Measurements from ENCODE around the gene TGFB1I1.
"Not testable (repeated sequence)": the region's sequence is repeated elsewhere in the genome, so short reads cannot be mapped to it uniquely, and the experiment has no call there.

Gene TGFB1I1

DNA sequence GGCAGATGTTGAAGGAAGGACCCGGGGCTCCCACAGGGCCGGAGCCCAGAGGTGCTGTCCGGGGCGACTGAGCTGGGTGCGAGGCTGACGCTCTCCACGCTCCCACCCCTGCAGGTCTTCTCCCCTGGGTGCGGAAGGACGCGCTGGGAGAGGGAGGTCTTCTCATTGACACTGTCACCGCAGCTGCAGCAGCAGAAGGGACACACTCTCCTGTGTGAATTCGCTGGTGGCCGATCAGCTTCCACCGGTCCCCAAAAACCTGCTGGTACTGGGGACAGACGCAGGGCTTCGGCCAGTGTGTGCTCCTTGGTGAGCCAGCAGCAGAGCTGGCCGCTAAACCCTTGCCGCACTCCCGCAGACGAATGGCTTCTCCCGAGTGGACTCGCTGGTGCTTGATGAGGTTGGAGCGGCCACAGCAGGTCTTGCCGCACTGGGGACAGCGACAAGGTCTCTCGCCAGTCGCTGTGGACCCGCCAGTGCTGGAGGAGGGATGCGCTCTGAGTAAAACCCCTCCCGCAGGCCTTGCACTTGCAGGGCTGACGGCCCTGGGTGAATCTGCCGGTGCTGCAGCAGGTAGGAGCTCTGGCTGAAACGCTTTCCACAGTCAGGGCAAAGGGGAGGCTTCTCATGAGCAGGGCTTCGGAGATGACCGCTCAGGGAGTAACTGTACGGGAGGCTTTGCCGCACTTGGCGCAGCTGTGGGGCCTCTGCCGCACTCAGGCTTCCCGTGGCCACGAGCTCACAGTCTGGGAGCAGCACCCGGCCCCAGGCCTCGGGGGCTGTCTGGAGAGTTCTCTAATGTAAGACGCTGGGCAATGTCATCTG is 35.5 kb upstream of the TGFB1I1 start:
- no peaks in the 10 kb centered on the region for H3K4me1 ChIP-seq (ENCODE audit: control insufficient read depth, insufficient read depth, low read length)
- H3K9me3 ChIP-seq (ENCODE audit: control insufficient read depth, low read length), result no peaks in the 10 kb centered on the region
- no peak overlapping the region for H3K4me3 ChIP-seq (ENCODE audit: low read length)
- H3K27me3 ChIP-seq (ENCODE audit: control insufficient read depth, insufficient read depth, low read length), result no peaks in the 10 kb centered on the region
- H3K36me3 ChIP-seq (ENCODE audit: control insufficient read depth, insufficient read depth, low read length), result no peaks in the 10 kb centered on the region
- H3K9ac ChIP-seq (ENCODE audit: low read length), result no peak overlapping the region

DNA sequence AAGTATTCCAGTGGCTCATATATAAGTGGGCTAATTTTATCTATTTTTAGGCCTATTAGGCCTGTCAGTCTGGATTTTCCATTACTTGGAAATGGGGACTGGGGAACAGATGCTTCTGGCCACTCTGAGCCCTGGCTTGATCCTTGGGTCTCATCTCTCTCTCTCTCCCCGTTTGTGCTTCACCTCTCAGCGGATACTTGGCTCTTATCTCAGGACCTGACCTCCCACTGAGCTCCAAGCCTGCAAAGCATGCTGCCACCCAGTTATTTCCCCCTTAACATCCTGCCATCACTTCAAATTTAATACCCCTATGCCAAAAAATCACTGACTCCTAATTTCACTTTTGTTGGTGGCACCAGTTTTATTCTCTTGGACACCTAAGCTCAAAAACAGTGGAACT is 33.5 kb upstream of the TGFB1I1 start:
- Histone ChIP-seq H3K9ac (ENCODE audit: low read length) (no peak overlapping the region), H3K4me1 (ENCODE audit: control insufficient read depth, insufficient read depth, low read length) (no peaks in the 10 kb centered on the region), H3K27me3 (ENCODE audit: control insufficient read depth, insufficient read depth, low read length) (no peaks in the 10 kb centered on the region), H3K36me3 (ENCODE audit: control insufficient read depth, insufficient read depth, low read length) (no peaks in the 10 kb centered on the region), H3K4me3 (ENCODE audit: low read length) (no peak overlapping the region), H3K9me3 (ENCODE audit: control insufficient read depth, low read length) (no peaks in the 10 kb centered on the region)

DNA sequence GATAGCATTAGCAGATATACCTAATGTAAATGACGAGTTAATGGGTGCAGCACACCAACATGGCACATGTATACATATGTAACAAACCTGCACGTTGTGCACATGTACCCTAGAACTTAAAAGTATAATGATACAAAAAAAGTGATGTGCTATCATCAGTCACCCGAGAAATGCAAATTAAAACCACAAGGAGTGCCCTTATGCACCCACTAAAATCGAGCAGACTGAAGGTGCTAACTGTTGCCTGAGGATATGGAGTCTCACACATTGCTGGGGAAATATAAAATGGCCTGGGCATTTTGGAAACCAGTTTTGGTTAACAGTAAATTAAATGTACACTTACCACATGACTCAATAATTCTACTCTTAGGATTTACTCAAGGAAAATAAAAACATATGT is 32.9 kb upstream of the TGFB1I1 start:
- not testable (repeated sequence) for H3K4me3 ChIP-seq (ENCODE audit: low read length); H3K36me3 ChIP-seq (ENCODE audit: control insufficient read depth, insufficient read depth, low read length); H3K27me3 ChIP-seq (ENCODE audit: control insufficient read depth, insufficient read depth, low read length); H3K9ac ChIP-seq (ENCODE audit: low read length); H3K9me3 ChIP-seq (ENCODE audit: control insufficient read depth, low read length); H3K4me1 ChIP-seq (ENCODE audit: control insufficient read depth, insufficient read depth, low read length)

DNA sequence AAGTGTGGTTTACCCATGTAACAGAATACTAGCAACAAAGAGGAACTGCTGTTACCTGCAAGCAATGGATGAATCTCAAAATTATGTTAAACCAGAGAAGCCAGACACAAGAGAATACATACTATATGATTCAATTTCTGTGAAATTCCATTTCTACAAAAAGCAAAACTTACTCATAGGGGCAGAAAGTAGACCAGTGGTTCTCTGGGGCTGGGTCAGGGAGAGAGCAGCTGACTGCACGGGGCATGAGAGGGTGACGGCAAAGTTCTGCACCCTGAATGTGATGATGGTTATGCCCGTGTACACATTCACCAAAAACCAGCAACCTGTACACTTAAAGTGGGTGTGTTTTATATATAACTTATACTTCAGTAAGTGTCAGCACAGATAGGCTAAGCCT is 32.4 kb upstream of the TGFB1I1 start:
- no peaks in the 10 kb centered on the region for H3K4me1 ChIP-seq (ENCODE audit: control insufficient read depth, insufficient read depth, low read length)
- H3K9me3 ChIP-seq (ENCODE audit: control insufficient read depth, low read length), result no peaks in the 10 kb centered on the region
- no peak overlapping the region for H3K4me3 ChIP-seq (ENCODE audit: low read length)
- no peaks in the 10 kb centered on the region for H3K27me3 ChIP-seq (ENCODE audit: control insufficient read depth, insufficient read depth, low read length)
- no peaks in the 10 kb centered on the region for H3K36me3 ChIP-seq (ENCODE audit: control insufficient read depth, insufficient read depth, low read length)
- no peak overlapping the region for H3K9ac ChIP-seq (ENCODE audit: low read length)

DNA sequence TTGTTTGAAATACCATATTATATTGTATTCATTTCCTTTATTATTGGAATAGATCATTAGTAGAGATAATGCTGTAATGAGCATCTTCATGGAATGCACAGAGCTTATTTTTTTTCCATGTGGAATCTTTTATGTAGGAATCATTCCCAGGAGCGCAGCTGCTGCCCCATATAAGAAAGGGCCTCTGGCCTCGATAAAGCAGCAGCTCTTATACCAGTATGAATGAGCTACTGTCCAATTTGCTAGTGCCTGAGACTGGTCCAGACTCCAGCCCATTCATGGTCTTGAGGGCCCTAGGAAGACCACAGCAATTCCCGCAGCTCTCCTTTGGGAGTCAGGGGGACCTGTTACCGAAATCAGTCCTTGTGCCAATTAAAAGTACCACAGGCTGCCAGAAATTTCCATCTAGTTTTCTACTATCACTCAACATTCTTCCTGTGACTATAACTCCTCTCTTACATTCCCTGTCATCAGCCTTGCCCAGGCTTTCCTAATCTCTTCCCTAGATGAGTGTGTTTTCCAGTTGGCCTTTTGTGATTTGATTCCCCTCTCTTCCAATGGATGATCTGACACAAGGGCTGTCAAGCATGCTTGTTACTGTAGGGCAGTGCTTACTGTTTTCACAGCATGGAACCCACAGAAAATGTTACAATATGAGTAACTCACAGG is 31.3 kb upstream of the TGFB1I1 start:
- no peaks in the 10 kb centered on the region for H3K36me3 ChIP-seq (ENCODE audit: control insufficient read depth, insufficient read depth, low read length)
- H3K9me3 ChIP-seq (ENCODE audit: control insufficient read depth, low read length), result no peaks in the 10 kb centered on the region
- no peak overlapping the region for H3K9ac ChIP-seq (ENCODE audit: low read length)
- H3K4me1 ChIP-seq (ENCODE audit: control insufficient read depth, insufficient read depth, low read length), result no peaks in the 10 kb centered on the region
- H3K27me3 ChIP-seq (ENCODE audit: control insufficient read depth, insufficient read depth, low read length), result no peaks in the 10 kb centered on the region
- no peak overlapping the region for H3K4me3 ChIP-seq (ENCODE audit: low read length)

DNA sequence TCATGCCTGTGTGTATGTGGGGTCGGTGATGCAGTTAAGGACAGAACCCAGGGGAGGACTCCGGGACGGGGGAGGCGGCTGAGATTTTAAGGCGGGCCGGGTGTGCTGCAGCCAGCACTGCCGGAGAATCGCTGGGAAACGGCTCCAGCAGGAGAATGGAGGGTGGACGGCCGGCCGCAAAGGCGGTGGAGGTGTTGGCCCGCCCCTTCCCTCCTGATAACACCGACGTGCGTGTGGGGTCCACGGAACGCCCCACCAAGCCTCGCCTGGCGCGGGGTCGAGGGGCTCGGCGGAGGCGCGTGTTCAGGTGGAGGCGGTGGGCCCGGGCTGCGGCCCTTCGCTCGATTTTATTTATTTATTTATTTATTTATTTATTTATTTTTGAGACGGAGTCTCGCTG is 30.0 kb upstream of the TGFB1I1 start:
- Histone ChIP-seq H3K4me1 (ENCODE audit: control insufficient read depth, insufficient read depth, low read length) (no peaks in the 10 kb centered on the region), H3K9me3 (ENCODE audit: control insufficient read depth, low read length) (no peaks in the 10 kb centered on the region), H3K36me3 (ENCODE audit: control insufficient read depth, insufficient read depth, low read length) (no peaks in the 10 kb centered on the region), H3K9ac (ENCODE audit: low read length) (no peak overlapping the region), H3K27me3 (ENCODE audit: control insufficient read depth, insufficient read depth, low read length) (no peaks in the 10 kb centered on the region), H3K4me3 (ENCODE audit: low read length) (no peak overlapping the region)

DNA sequence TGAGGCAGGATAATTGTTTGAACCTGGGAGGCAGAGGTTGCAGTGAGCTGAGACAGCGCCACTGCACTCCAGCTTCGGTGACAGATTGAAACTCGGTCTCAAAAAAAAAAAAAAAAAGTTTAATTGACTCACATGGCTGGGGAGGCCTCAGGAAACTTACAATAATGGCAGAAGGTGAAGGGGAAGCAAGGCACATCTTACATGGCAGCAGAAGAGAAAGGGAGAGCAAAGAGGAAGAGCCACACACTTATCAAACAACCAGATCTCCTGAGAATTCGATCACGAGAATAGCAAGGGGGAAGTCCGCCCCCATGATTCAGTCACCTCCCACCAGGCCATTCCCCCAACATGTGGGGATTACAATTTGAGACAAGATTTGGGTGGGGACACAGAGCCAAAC is 26.0 kb upstream of the TGFB1I1 start:
- not testable (repeated sequence) for H3K9me3 ChIP-seq (ENCODE audit: control insufficient read depth, low read length); H3K9ac ChIP-seq (ENCODE audit: low read length); H3K4me3 ChIP-seq (ENCODE audit: low read length); H3K27me3 ChIP-seq (ENCODE audit: control insufficient read depth, insufficient read depth, low read length); H3K4me1 ChIP-seq (ENCODE audit: control insufficient read depth, insufficient read depth, low read length); H3K36me3 ChIP-seq (ENCODE audit: control insufficient read depth, insufficient read depth, low read length)

DNA sequence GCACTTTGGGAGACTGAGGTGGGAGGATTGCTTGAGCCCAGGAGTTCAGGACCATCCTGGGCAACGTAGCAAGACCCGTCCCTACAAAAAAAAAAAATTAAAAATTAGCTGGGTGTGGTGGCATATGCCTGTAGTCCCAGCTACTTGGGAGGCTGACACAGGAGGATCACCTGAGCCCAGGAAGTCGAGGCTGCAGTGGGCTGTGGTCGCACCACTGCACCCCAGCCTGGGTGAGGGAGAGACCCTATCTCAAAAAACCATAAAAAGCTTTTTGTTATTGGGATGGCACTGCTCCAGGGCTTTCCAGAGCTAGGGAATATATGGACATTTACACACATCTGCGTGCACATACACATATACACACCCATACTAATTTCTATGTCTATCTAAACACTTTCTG is 20.8 kb upstream of the TGFB1I1 start:
- Histone ChIP-seq H3K4me3 (ENCODE audit: low read length) (no peak overlapping the region), H3K27me3 (ENCODE audit: control insufficient read depth, insufficient read depth, low read length) (no peaks in the 10 kb centered on the region), H3K9ac (ENCODE audit: low read length) (no peak overlapping the region), H3K36me3 (ENCODE audit: control insufficient read depth, insufficient read depth, low read length) (no peaks in the 10 kb centered on the region), H3K4me1 (ENCODE audit: control insufficient read depth, insufficient read depth, low read length) (no peaks in the 10 kb centered on the region), H3K9me3 (ENCODE audit: control insufficient read depth, low read length) (no peaks in the 10 kb centered on the region)

DNA sequence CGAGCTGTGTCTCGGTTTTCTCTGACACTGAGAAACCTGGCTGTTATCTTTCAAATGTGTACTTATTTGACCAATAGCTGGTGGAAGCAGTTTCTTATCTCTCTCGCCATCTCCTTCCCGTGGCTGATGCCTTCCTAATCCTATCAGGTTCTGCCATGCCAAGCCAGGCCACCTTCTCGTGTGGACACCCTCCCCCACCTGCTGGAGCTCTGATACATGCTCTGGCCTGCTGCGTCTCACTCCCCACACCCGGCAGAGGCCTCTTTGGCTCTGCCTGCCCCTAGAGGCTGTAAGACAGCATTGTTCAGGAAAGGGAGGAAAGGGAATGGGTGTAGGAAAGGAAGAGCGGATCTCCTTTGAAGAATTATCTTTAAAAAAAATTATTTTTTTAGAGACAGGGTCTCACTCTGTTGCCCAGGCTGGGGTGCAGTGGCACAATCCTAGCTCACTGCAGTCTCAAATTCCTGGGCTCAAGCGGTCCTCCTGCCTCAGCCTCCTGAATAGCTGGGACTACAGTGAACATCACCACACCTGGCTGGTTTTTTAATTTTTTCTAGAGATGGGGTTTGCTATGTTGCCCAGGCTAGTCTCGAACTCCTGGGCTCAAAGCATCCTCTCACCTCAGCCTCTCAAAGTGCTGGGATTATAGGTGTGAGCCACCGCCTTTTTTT is 20.1 kb upstream of the TGFB1I1 start:
- no peak overlapping the region for H3K9ac ChIP-seq (ENCODE audit: low read length)
- no peak overlapping the region for H3K4me3 ChIP-seq (ENCODE audit: low read length)
- no peaks in the 10 kb centered on the region for H3K9me3 ChIP-seq (ENCODE audit: control insufficient read depth, low read length)
- no peaks in the 10 kb centered on the region for H3K36me3 ChIP-seq (ENCODE audit: control insufficient read depth, insufficient read depth, low read length)
- no peaks in the 10 kb centered on the region for H3K27me3 ChIP-seq (ENCODE audit: control insufficient read depth, insufficient read depth, low read length)
- H3K4me1 ChIP-seq (ENCODE audit: control insufficient read depth, insufficient read depth, low read length), result peaks cover 5% of the 10 kb centered on the region

DNA sequence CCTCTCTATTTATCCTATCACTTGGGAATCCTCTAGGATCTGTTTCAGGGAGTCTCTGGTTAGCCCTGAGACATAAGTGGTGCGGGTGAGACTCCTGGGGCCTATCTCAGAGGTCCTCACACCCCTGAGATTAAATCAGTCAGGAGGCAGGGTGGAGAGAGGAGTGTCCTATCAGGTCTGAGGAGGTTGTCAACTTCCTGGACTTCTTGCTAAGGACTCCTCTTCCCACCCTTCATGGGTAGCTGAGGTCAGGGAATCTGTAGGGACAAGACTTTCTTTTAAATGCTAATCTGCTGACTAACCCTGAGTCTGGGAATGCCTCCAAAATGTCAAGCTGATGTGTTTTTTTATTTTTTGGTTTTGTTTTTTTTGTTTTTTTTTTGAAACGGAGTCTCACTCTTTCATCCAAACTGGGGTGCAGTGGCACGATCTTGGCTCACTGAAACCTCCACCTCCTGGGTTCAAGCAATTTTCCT is 19.3 kb upstream of the TGFB1I1 start:
- no peaks in the 10 kb centered on the region for H3K9me3 ChIP-seq (ENCODE audit: control insufficient read depth, low read length)
- no peaks in the 10 kb centered on the region for H3K27me3 ChIP-seq (ENCODE audit: control insufficient read depth, insufficient read depth, low read length)
- peaks cover 13% of the 10 kb centered on the region for H3K4me1 ChIP-seq (ENCODE audit: control insufficient read depth, insufficient read depth, low read length)
- H3K9ac ChIP-seq (ENCODE audit: low read length), result no peak overlapping the region
- no peaks in the 10 kb centered on the region for H3K36me3 ChIP-seq (ENCODE audit: control insufficient read depth, insufficient read depth, low read length)
- no peak overlapping the region for H3K4me3 ChIP-seq (ENCODE audit: low read length)

DNA sequence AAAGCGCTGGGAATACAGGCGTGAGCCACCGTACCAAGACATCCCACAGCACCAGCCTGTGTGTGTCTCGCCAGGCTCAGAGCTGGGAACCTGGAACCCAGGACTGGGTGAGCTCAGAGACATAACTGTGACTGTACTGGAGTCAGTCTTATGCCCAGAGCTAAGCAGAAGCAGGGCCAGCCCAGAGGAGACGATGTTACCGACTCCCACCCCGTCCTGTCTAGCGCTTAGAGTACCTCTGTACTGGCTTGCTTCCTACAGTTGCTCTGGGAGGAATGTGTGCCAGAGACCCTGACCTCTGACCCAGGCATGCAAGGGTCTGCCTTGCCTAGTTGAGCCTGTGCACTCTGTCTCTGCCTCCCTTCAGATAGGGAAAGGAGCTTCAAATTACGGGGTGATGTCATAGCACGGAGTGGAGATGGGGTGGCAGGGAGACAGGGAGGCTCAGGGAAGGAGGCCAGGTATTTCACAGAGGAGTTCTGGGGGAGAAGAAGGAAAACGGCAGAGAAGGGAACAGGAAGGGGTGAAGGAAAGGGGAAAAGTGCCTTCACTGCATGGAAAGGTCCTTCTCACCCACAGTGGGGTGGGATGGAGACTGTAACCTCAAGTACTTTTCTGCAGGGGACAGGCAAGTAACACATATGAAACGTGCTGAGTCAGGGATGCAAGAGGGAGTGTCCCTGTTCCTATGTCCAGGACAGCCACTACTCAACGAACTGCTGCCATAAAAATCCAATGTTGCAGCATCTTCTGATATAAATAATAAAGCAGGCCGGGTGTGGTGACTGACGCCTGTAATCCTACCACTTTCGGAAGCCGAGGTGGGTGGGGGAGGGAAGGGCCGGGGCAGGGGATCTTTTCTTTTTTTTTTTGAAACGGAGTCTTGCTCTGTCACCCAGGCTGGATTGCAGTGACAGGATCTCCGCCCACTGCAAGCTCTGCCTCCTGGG is 18.4 kb upstream of the TGFB1I1 start:
- Histone ChIP-seq H3K9ac (ENCODE audit: low read length) (no peak overlapping the region), H3K4me3 (ENCODE audit: low read length) (no peak overlapping the region), H3K36me3 (ENCODE audit: control insufficient read depth, insufficient read depth, low read length) (no peaks in the 10 kb centered on the region), H3K9me3 (ENCODE audit: control insufficient read depth, low read length) (no peaks in the 10 kb centered on the region), H3K4me1 (ENCODE audit: control insufficient read depth, insufficient read depth, low read length) (peaks cover 17% of the 10 kb centered on the region), H3K27me3 (ENCODE audit: control insufficient read depth, insufficient read depth, low read length) (no peaks in the 10 kb centered on the region)

Data from mucosa of stomach (tissue), 1 donor.